Medulla oblongata (tissue), 1 donor: Measurements from ENCODE around the gene ZNF326.
A peak's percentile ranks its signal among the peaks of the same experiment; 100 is the strongest.

Experiments
- DNase-seq: peaks from one replicate; pipeline ENCODE4 v3.0.0-alpha.2; 2015; ENCODE audit errors: extremely low spot score

ZNF326 gene

DNA sequence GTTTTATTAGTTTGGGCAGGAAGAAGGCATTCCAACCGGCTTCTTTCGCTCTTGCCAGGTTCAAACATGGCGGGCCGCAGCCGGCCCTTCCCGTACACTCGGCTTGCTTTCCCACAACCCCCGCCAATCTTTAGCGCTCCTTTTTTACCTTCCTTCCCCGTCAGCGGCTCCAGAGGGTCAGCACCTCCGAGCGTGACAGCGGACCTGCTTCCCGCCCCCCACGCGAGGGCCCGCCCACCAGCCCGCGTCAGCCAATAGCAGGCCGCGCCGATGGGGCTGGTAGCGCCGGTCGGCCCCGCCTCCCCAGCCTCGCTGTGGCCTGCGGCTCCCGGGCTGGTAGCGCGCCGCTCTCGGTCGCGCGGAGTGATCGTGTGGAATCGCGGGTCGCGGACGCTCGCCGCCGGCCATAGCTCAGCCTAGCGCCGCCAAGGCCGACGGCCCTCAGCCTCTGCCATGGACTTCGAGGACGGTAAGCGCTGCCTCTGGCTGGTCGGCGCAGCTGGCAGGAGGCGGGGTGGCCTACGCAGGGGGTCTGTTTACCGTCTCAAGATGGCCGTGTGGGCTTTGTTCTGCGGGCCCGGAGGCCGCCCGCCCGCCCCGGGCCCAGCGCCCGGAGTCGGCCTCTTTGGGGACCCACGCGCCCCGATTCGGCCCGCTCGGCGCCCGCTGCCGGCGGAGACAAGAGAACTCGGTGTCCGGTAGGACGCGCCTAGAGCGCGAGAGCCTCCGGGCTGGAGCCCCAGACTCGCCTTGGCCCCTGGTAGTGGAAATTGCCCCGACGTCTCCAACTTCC is at the start of gene ZNF326:
Gene ZNF326, plus strand, starts transcription at position 306 of the 793 bp plus-strand sequence. Its CDS starts 148 bp downstream, at position 454.
- DNase-seq: peak; percentile 96

GRCh38 chr1:89945852-89946476 is 48.9 kb upstream of the ZNF326 start:
- DNase-seq: no peak

DNA sequence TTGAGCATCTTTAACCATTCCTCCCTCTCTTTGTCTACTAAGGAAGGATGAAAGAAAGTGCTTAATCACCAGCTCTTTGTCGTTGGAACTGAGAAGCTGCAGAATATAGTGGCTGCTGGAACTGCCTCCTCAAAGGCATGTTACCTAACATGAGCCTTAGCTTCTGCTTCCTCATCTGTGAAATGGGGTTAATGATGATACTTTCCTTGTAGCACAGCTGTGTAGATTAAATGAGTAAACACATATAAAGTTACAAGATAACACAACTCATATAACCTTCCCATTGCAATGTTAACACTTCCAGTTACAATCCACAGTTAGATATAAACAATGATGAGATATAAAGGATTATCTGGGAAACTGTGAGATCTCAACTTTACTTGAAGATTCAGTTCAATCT is 48.4 kb upstream of the ZNF326 start:
- no peak for DNase-seq

GRCh38 chr1:89948722-89949345 is 46.1 kb upstream of the ZNF326 start:
- DNase-seq: no peak

DNA sequence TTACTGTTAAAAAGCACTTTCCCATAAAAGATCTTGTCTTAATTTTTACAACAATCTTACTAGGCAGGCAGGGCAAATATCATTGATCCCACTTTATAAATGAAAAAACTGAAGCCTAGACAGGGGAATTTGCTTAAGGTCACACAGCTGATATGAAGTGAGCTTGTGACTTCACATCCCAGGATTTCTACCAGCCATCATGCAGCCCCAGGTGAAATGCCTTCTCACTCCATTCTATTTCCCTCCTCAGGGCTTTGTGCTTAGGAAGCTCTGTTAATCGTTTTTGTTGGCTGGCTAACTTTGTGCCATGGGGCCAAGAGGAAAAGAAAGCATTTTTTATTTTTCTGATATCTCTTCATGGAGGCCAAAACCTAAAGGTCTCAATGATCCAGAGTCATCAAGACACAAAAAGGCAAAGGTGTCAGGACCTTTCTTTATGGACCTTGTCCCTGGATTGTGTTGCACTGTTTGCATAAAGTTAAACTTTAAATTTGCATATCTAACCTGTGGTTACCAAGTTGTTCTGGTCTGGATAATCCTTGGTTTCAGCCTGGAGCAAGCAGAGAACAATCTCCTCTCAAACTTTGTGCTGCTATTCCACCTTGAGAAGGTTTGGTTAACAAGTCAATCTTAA is 44.8 kb upstream of the ZNF326 start:
- no peak for DNase-seq

- DNase-seq: no peak
These were observed 44.2 kb upstream of the ZNF326 start for GRCh38 chr1:89950703-89951102.

GRCh38 chr1:89951766-89952604 is 42.9 kb upstream of the ZNF326 start:
- no peak for DNase-seq

DNA sequence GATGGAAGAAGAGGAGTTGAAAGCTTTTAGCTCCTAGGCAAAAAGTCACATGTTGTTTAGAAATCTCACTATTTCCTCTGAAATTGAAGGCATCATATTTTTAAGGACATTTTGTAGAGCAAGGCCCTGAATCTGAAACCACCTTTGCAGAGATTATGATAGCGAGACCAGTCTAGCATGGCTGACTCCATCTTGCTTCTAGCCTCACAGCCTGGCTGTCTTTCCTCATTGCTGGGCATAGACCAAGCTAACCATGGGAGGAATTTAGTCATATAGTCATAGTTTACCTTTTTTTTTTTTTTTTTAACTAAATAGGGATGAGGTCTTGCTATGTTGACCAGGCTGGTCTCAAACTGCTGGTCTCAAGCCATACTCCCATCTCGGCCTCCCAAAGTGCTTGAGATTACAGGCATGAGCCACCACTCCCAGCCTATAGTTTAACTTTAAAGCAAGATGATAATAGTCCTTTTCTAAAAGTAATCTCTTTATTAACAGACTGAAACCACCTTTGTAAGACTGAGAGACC is 42.2 kb upstream of the ZNF326 start:
- no peak for DNase-seq

DNA sequence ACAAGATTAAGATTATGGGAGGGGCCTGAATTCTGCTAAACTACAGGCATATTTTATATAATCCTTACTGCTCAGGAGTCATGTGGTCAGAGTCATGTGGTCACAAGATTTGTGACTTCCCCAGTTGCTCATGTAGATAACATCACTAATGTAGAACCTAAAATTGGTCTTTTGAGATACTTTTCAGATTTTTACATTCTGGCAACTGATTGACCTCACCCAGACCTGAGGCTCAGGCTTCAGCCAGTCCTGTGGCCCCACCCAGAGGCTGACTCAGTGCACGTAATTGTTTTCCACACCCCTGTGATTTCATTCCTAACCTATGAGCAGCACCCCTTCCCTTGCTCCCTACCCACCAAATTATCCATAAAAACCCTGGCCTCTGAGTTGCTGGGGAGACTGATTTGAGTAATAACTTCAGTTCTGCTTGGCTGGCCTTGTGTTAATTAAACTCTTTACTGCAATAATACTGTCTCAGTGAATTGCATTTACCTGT is 41.7 kb upstream of the ZNF326 start:
- DNase-seq: no peak

DNA sequence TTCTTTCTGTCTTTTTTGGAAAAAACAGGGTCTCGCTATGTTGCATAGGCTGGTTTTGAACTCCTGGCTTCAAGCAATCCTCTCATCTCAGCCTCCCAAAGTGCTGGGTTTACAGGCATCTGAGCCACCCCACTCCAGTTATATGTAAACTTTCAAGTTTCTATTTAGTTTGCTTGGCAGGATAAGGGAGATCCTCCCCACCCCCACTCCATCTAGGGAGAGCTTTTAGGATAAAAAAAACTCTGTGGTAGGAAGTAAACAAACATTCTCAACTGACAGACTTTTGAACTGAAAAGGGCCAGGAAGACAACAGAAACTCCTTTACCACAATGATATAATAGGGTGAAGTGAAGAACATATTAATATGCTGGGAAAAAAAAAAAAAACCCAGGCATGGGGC is 41.0 kb upstream of the ZNF326 start:
- DNase-seq: no peak

DNA sequence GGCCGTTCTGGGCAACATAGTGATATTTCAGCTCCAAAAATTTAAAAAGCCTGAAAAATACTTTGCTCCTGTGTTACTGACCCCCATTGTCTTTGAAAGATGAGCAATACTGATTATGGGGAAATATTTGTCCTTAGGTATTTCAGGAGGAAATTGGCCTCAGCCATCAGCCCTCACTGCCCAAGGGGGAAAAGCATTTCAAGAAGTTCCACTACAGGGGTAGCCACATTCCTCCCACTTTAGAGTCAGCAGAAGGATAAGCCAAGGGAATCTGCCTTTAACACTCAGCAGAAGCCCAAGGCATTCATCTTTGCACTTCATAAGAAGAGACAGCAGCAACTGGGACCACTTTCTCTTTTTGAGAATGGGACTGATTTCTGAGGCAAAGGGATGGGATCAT is 40.5 kb upstream of the ZNF326 start:
- no peak for DNase-seq

GRCh38 chr1:89955311-89956205 is 39.4 kb upstream of the ZNF326 start:
- no peak for DNase-seq

DNA sequence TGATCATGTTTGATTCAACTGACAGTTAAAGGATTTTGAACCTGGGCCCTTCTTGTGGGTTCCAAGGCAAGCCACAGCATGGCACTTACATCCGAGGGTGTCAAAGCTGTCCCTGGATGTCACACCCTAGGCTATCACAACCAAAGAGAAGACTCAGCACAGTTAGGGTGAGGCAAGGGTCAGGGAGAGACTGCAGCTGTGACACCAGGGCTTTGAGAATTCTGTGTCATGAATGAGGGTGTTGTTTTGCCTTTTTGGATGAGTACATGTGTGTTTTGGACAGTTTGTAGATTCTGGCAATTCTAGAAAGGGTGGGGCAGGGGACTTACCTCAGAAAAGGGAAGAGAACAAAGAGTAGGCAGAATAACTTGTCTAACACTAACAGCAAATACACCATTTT is 37.8 kb upstream of the ZNF326 start:
- DNase-seq: peak; percentile 39

DNA sequence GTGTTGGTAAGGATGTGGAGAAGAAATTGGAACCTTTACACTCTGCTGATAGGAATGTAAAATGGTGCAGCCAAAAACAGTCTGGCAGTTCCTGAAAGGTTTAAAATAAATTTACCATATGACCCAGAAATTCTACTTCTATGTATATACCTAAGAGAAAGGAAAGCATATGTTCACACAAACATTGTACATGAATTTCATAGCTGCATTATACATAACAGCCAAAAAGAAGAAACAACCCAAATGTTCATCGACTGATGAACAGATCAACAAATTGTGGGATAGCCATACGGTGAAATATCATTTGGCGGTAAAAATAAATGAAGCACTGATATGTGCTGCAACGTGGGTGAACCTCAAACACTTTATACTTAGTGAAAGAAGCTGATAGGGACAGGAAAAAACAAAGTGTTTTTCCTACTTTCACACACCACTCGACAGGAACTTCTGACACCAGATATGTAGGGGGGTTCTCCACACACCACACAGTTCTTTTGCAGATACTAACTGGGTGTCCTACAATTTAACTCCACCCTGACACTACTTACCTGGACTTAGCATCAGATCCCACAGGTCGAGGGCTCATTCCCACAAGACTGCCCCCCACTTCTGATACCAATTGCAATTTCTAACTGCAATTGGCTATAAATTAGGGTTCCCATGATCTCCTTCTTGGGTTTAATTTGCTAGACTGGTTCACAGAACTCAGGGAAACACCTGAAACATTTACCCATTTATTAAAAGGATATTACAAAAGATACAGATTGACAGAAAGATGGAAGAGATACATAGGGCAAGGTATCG is 35.9 kb upstream of the ZNF326 start:
- DNase-seq: no peak

DNA sequence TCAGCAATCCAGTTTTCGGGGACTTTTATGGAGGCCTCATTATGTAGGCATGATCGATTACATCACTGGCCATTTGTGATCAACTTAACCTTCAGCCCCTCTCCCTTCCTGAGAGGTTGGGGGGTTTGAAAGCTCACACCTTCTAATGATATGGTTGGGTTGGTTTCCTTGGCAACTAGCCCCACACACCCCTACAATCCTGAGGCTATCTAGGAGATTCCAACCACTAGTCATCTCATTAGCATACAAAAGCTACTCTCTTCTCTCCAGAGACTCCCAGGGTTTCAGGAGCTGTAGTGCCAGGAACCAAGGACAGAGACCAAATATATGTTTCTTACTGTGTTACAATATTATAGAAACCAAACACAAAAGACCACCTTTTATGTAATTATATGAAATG is 35.2 kb upstream of the ZNF326 start:
- no peak for DNase-seq

DNA sequence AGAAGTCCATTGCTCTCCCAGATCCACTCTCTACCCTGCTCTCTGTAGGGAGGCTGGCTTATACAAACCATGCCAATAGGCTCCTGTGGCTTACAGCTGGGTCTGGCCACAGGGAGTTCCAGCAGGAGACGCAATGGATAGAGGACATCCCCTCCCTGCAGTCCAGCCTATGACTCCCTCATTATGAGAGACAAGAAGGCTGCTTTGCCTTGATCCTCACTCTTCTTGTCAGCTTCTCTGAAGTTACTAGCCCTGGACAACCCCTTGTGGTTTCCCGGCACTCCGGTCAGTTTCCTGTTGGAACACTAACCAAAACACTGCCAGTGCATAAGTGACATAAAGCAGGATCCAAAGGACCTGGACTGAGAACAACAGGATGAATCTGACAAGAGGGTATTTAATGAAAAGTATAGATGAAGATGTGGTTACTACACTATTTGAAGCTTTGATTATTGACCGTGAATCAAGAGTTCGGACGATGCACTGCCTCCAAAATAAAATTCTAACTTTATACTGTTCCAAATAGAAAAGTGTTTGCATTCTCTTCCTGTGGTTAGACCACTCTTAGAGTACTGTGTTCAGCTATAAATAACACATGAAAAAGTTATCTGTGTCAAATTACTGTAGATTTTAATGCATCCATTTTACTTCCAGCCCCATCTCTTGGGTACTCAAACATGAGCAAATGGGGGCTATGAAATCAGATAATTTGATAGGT is 32.7 kb upstream of the ZNF326 start:
- no peak for DNase-seq

DNA sequence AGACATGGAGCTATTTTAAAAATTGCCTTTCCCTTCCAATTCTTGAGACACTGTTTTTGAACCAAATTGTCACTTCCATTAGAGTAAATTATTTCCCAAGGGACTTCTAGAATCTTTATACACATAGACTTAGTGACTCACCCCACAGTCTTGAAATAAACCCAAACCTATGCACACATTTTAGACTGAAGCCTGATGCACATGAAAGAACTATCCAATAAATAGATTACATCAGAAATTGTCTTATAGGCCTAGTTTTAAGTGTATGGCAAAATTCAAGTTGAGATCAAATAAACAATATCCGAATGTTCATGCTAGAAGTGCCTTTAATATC is 32.2 kb upstream of the ZNF326 start:
- DNase-seq: no peak

DNA sequence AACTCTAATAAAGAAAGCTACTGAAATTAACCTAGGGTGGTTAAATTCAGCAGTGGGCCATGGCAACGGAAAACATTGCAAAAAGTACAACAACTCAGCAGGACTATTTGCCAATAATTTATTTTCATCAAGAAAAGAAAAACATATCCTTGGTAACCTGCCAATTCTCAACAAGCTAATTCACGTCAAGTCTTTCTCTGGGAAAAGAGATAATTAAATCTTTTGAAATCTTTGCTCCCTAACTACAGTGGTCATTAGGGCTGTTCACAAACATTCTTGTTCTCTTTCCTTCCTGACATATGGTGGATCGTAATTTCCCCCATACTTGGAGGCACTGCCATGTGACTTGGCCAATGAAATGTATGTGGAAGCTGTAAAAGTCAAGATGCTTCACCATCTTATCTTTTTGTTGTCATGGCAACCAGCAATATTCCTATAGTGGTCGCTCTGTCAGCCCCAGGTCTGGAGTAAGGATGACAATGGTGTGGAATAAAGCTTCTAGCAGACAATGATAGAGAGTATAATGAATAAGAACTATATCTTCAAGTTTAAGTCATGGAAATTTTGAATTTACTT is 29.6 kb upstream of the ZNF326 start:
- DNase-seq: no peak
